ENCODE data around the gene CHST7.

Gene CHST7

GRCh38 chrX:46573892-46574773 is 568 bp downstream of the CHST7 start:
- peak; percentile 30 to 42 for DNase-seq (ENCODE audit: low read depth in 2 of 2)

- DNase-seq (ENCODE audit: low read depth in 2 of 2), result peak; percentile 28 to 29
Measured at GRCh38 chrX:46574774-46575381, 1.3 kb downstream of the CHST7 start.

- DNase-seq (ENCODE audit: low read depth in 2 of 2), result no peak
Measured at GRCh38 chrX:46575586-46575985, 2.0 kb downstream of the CHST7 start.

GRCh38 chrX:46575991-46576392 is 2.4 kb downstream of the CHST7 start:
- DNase-seq (ENCODE audit: low read depth in 2 of 2), result no peak

GRCh38 chrX:46576458-46576857 is 2.9 kb downstream of the CHST7 start:
- no peak for DNase-seq (ENCODE audit: low read depth in 2 of 2)

GRCh38 chrX:46577221-46578005 is 3.8 kb downstream of the CHST7 start:
- no peak for DNase-seq (ENCODE audit: low read depth in 2 of 2)

- no peak for DNase-seq (ENCODE audit: low read depth in 2 of 2)
Measured at GRCh38 chrX:46579250-46579649, 5.7 kb downstream of the CHST7 start.

GRCh38 chrX:46580613-46581012 is 7.0 kb downstream of the CHST7 start:
- no peak for DNase-seq (ENCODE audit: low read depth in 2 of 2)

- DNase-seq (ENCODE audit: low read depth in 2 of 2), result no peak
Measured at GRCh38 chrX:46582325-46582724, 8.8 kb downstream of the CHST7 start.

- DNase-seq (ENCODE audit: low read depth in 2 of 2), result no peak
Measured at GRCh38 chrX:46582966-46583365, 9.4 kb downstream of the CHST7 start.

- no peak for DNase-seq (ENCODE audit: low read depth in 2 of 2)
Measured at GRCh38 chrX:46584736-46585135, 11.2 kb downstream of the CHST7 start.

- no peak for DNase-seq (ENCODE audit: low read depth in 2 of 2)
Measured at GRCh38 chrX:46587158-46587557, 13.6 kb downstream of the CHST7 start.

- DNase-seq (ENCODE audit: low read depth in 2 of 2), result no peak
Measured at GRCh38 chrX:46587753-46588171, 14.2 kb downstream of the CHST7 start.

- peak in 1 of 2 donors; percentile 32 for DNase-seq (ENCODE audit: low read depth in 2 of 2)
Measured at GRCh38 chrX:46588263-46588662, 14.7 kb downstream of the CHST7 start.

- DNase-seq (ENCODE audit: low read depth in 2 of 2), result no peak
Measured at GRCh38 chrX:46589977-46590723, 16.6 kb downstream of the CHST7 start.

GRCh38 chrX:46595084-46595483 is 21.5 kb downstream of the CHST7 start:
- no peak for DNase-seq (ENCODE audit: low read depth in 2 of 2)

- no peak for DNase-seq (ENCODE audit: low read depth in 2 of 2)
Measured at GRCh38 chrX:46597208-46597607, 23.6 kb downstream of the CHST7 start.

- no peak for DNase-seq (ENCODE audit: low read depth in 2 of 2)
Measured at GRCh38 chrX:46597771-46598170, 24.2 kb downstream of the CHST7 start.

GRCh38 chrX:46599051-46599560 is 25.5 kb downstream of the CHST7 start:
- no peak for DNase-seq (ENCODE audit: low read depth in 2 of 2)

- no peak for DNase-seq (ENCODE audit: low read depth in 2 of 2)
Measured at GRCh38 chrX:46601283-46601682, 27.7 kb downstream of the CHST7 start.

GRCh38 chrX:46602468-46603102 is 29.0 kb downstream of the CHST7 start:
- DNase-seq (ENCODE audit: low read depth in 2 of 2), result no peak

All from stimulated activated CD4-positive, alpha-beta T cell treated with anti-CD3 and anti-CD28 coated beads, Interleukin-1b, Interleukin-23, amount 100 ng/mL, for 4 hours (primary cell).